CD4-positive, alpha-beta T cell treated with Interleukin-6 for 4 hours (primary cell): Measurements from ENCODE around the gene ZDHHC9.
"Not testable (repeated sequence)": the region's sequence is repeated elsewhere in the genome, so short reads cannot be mapped to it uniquely, and the experiment has no call there.

Source experiments
- DNase-seq: peaks from one replicate; pipeline ENCODE4 v3.0.0-alpha.2; 2020; ENCODE audit warnings: mixed read lengths

ZDHHC9 gene

DNA sequence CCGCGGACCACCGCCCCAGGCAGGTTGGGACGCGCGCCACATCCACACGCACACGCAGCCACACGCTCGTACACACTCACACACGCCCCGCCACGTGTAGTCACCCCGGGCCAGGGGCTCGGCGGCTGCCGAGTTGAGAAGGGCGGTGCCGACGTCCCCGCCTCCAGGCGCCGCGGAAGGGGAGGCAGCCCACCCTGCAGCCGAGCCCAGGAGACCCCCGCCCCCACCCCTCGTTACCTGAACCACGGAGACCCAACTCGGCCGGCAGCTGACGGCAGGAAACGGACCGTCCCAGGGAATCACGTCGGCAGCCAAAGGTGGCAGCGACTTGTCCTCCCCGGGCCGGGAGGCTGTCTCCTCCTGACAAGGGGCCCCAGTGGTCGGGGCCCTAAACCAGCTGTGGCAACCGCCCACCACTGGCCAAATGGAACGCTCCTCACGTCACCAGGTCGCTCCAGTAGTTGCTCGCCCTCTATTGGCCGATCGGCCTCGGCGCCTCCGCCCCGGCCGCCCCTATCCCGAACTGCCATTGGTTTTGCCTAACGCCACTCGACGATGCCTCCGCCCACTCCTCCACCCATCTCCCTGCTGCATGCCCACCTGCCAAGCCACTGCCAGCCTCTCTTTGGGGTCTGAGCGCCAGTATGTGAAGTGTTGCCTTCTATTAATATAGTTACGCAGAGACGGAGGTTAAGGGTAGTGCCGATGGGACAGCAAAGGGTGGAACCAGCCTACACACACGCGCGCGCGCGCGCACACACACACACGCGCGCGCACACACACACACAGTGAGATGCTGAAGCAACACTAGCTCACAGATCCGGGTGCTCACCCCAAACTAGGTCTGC, at the start of gene ZDHHC9:
TSS of gene ZDHHC9 (minus strand) at position 428 of the 848 bp plus-strand sequence. CDS start 1,941 bp downstream, outside the sequence.
- peak; percentile 85 for DNase-seq

GRCh38 chrX:129877401-129877800, 33.7 kb upstream of the ZDHHC9 start:
- no peak for DNase-seq

GRCh38 chrX:129876771-129877305, 33.2 kb upstream of the ZDHHC9 start:
- DNase-seq, result no peak

DNA sequence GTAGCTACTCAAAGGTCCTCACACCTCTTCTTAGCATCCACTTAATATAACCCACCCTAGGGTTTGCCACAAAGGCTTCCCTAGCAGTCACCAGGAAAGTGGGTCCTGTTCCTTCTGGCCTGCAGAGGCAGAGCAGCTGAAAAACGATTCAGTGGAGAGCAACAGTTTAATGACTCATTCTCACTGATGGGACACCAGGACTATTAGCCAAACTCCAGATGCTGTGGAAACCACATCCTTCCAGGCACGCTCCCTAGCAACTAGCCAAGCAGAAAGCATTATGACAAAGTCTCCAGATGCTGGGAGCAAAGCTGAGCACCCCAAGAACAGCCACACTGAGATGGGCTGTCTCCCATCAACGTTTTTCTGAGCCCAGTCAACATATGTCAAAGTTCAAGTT, 32.0 kb upstream of the ZDHHC9 start:
- no peak for DNase-seq

DNA sequence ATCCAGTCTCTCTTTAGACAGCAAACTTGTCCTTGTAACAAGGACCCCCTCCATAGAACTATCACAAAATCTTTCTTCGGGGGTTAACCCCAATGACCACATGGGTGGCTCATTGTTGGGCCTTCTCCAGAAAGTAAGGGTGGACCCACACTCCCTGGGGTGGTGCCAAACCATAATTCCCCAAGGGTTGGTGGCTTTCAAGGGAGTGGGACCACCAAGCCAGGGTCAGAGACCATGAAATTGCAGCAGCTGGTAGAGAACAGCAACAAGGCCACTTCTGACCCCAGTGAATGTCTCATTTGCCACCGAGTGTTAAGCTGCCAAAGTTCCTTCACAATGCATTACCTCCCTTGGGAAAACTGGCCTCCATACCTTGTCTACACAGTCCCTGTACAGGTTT, 28.8 kb upstream of the ZDHHC9 start:
- DNase-seq, result no peak

DNA sequence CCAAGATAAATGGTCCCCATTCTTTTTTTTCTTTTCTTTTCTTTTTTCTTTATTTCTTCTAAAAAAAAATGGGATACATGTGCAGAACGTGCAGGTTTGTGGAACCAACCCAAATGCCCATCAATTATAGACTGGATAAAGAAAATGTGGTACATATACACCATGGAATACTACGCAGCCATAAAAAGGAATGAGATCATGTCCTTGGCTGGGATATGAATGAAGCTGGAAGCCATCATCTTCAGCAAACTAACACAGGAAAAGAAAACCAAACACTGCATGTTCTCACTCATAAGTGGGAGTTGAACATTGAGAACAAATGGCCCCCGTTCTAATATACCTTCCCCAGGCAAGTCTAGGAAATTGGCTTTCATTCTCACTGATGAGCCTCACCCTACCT, 22.6 kb upstream of the ZDHHC9 start:
- not testable (repeated sequence) for DNase-seq

DNA sequence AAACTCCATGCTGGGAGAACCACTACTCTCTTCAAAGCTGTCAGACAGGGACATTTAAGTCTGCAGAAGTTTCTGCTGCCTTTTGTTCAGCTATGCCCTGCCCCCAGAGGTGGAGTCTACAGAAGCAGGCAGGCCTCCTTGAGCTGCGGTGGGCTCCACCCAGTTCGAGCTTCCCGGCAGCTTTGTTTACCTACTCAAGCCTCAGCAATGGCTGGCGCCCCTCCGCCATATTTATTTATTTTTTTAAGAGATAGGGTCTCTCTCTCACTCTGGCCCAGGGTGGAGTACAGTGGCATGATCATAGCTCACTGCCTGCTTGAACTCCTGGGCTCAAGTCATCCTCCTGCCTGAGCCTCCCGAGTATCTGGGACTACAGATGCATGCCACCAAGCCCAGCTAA, 15.4 kb upstream of the ZDHHC9 start:
- DNase-seq, result not testable (repeated sequence)

- DNase-seq, result not testable (repeated sequence)
Observed at GRCh38 chrX:129851825-129852224, 8.1 kb upstream of the ZDHHC9 start.

- DNase-seq, result peak; percentile 35
Observed at GRCh38 chrX:129846716-129847115, 3.0 kb upstream of the ZDHHC9 start.

DNA sequence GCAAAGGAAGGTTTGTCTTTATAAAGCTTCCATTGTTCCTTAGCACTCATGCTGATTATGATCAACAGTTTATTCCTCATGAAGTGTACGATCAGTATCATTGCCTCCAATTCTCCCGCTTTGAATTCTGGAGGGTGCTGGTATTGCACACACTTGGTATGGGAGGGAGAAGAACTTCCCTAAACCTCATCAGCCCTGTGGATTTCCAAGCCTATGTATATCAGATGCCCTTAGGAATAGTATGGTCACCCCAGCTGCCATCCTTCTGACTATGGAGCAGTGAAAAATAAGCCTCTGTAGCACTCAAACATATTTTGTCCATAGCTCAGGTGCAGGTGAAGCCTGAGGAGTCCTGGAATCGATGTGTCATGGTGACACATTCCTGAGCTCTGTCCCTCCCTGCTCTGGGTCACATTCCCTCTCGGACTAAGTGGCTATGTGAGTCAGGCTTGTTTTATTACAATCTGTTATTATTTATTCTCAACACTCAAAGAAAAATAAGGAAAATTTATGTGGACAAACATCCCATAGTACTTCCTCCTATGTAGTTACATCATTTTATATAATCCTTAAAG, 2.0 kb upstream of the ZDHHC9 start:
- no peak for DNase-seq

- no peak for DNase-seq
Observed at GRCh38 chrX:129843209-129843458, 552 bp downstream of the ZDHHC9 start.

- no peak for DNase-seq
Observed at GRCh38 chrX:129842510-129843208, 1.0 kb downstream of the ZDHHC9 start.

GRCh38 chrX:129840344-129840743, 3.3 kb downstream of the ZDHHC9 start:
- DNase-seq, result no peak

GRCh38 chrX:129836827-129837226, 6.9 kb downstream of the ZDHHC9 start:
- DNase-seq, result no peak

DNA sequence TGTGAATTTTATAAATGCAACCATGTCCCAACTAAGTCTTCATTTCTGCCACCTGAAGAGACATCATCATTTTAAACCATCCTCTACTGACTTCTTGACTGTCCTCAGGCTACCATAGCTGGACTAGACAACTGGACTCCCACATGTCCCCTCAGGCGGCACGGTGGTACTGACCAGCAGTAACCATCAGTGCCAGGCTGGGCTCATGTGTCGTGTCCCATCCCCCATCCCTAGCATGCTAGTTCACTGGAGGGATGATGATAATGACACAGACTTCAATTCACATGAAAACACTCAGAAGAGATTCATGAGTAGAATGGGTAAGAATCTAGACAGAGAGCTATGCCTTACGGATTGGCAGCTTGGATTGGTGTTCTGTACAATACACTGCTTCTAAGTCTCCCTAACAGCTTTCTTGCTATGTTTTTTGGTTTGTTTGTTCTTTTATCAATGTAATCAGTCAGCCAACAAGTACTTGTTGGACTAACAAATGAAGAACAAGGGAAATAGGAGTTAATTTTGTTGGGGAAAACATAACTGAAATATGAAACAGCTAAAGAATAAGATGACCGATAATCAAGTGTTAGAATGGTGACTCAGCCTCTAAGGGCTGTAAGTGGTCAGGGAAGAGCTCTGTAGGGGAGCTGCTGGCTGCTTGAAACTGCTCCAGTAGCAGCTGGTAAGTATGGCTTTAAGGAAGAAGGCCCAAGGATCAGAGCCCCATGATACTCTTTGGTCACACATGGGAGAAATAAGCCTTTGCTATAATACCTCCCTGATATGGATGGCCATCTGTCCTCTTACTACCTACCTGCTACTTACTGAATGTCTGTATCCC, 10.3 kb downstream of the ZDHHC9 start:
- no peak for DNase-seq

DNA sequence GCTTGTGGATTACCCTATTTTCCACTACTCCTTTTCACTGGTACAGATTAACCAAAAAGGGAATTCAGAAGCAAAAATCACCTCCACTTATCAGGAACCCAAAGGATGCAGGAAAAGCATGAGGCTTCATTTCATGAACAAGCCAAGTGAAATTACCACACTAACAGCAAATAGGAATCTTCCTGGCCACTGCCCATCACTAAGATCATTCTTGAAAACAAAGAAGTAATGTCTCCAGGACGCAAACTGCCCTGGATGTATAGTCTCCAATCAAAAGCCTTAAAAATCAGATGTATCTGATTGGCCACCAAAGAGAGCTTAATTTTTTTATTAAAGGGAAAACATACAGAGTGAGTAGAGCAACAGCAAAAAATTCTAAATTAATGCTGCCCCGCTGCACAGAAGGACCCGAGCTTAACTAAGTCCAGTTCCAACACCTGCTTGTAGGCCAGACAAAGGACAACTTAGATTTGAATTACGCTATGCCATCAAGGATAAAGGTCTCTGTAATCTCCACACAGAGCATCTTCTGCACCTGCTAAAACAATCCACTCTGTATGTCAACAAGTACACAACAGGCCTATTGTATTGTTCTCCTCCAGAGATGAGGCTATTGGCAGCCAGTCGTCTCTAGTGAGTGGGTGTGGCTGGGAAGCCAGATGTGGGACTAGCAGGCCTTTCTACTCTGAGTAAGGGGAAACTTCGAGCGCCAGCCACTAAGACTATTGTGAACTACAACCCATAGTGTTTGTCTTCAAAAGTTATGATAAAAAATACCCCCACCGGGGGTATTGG, 12.4 kb downstream of the ZDHHC9 start:
- no peak for DNase-seq

DNA sequence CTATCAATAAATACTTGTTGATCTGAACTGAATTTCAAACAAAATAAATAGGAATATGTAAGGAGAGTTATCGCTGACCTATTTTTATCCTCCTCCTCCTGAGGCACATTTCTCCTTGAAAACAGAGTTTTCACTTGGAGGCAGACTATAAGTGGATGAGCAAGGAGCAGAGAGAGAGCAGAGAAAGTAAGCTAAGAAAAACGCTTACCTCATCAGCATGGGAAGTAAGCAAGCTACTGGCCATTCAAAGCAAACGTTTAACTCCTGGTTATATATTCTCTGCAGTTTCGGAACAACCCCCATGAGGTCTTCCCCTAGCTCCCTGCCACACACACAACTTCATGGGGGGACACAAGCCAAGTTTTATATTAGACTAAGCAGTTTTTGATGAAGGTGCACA, 13.2 kb downstream of the ZDHHC9 start:
- no peak for DNase-seq

DNA sequence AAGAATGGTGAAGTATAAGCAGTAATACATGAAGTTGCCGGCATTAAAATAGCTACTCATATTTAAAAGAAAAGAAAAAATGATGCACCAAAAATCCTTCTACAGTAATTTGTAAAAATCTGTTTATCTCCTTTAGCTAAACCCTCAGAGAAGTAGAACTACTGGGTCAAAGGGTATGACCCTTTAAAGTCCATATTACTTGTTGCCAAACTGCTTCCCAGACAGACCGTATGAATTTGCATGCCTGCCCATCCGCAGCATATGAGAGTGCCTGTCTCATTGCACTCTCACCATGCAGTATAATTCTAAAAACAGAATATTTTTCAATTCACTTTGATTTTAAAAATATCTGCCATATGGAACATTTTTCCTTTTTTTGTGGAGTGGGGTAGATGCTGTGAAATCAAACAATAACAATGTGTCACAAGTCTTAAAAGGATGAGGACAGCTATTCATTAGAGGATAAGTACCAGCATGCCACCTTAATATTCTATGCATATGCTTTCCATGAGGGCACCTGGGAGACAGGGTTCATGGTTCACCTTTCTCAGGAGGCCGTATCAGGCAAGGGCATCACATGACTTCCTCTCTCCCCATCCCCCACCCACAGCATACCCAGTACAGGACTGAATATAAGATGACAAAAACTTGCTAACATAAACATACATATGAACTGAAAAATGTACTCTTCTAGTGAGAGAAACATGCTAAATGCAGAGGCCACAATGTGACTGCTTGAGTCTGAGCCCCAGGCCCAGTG, 17.8 kb downstream of the ZDHHC9 start:
- DNase-seq, result peak; percentile 52

DNA sequence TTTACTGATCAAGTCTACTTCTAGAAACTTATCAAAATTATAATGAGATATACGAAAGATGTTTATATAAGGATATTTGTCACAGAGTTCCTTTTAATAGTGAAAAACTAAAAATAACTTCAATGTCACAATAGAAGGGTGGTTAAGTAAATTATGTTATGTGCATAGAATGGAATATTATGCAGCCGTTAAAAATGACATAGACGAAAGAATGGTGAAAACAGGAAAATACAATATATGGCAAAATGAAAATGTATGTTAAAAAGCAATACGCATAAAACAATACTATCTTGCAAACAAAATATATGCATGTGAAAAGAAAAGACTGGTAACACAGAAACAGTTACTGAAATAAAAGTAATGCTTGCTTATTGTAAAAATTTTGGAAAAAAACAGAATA, 19.1 kb downstream of the ZDHHC9 start:
- no peak for DNase-seq

- peak; percentile 13 for DNase-seq
Observed at GRCh38 chrX:129823522-129823921, 20.2 kb downstream of the ZDHHC9 start.

DNA sequence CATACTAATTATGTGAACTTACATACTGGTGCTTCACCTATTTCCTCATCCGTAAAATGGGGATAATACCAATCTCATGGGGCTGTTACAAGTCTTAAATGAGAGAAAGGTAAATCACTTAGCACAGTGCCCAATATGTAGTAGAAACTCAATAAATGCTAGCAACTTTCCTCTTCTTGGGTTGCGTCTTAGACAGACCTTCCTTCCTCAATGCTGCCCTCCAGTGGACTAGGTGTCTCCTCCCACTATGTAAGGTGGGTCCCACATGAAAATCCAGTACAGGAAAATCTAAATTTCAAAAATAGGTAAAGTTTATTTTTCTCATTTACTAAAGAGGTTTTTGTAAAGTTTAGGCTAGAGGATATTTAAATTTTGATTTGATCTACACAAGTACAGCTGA, 20.6 kb downstream of the ZDHHC9 start:
- DNase-seq, result peak; percentile 74
